ENCODE results near the gene AAMP. TPM values are rescaled to one million over a fixed set of nuclear protein-coding genes. Genes with fewer than 3 reads are reported as not detected.

AAMP gene
- total and polyA plus RNA-seq, 3 donors from 2014 or later = 112 to 177 (median 154) TPM

- Histone ChIP-seq H3K9me3 (no peaks in the 10 kb centered on the region), H3K27me3 (no peaks in the 10 kb centered on the region), H3K4me3 (no peak overlapping the region), H3K27ac (no peak overlapping the region), H3K4me1 (peaks cover 20% of the 10 kb centered on the region), H3K36me3 (ENCODE audit: low read depth, missing control alignments) (no peaks in the 10 kb centered on the region)
- no peak for TF ChIP-seq POLR2A (IDR thresholded peaks at IDR 0.05)
- TF ChIP-seq CTCF (IDR thresholded peaks at IDR 0.05) = no peak
- 80 to 82% methylated on average over 6 of the region's 6 CpGs for WGBS, 2 donors
- intact Hi-C loops (cut with DNase I; ENCODE audit: low total_unique reads) = no loop called here
- no peak for DNase-seq
These were observed 14.5 kb downstream of the AAMP start for GRCh38 chr2:218255446-218255845.

GRCh38 chr2:218253232-218253625, 16.7 kb downstream of the AAMP start:
- Histone ChIP-seq H3K36me3 (ENCODE audit: low read depth, missing control alignments) (peaks cover 3% of the 10 kb centered on the region), H3K27ac (peak overlapping the region in 1 of 2 donors; percentile 36), H3K4me3 (no peak overlapping the region), H3K4me1 (no peaks in the 10 kb centered on the region), H3K9me3 (no peaks in the 10 kb centered on the region), H3K27me3 (no peaks in the 10 kb centered on the region)
- TF ChIP-seq POLR2A (IDR thresholded peaks at IDR 0.05) (no peak), CTCF (IDR thresholded peaks at IDR 0.05) (no peak)
- intact Hi-C loops (cut with DNase I; ENCODE audit: low total_unique reads) = no loop called here
- no peak for DNase-seq
- WGBS, 2 donors = 63 to 73% methylated on average over 5 of the region's 5 CpGs

GRCh38 chr2:218252509-218253231, 17.3 kb downstream of the AAMP start:
- Histone ChIP-seq H3K4me3 (no peak overlapping the region), H3K36me3 (ENCODE audit: low read depth, missing control alignments) (peaks cover 3% of the 10 kb centered on the region), H3K9me3 (no peaks in the 10 kb centered on the region), H3K27me3 (no peaks in the 10 kb centered on the region), H3K4me1 (no peaks in the 10 kb centered on the region), H3K27ac (peak overlapping the region in 1 of 2 donors; percentile 36)
- intact Hi-C loops (cut with DNase I; ENCODE audit: low total_unique reads) = no loop called here
- no peak for DNase-seq
- TF ChIP-seq CTCF (IDR thresholded peaks at IDR 0.05) = no peak
- TF ChIP-seq POLR2A (IDR thresholded peaks at IDR 0.05) = no peak
- WGBS, 2 donors = 45 to 49% methylated on average over 6 to 7 of the region's 7 CpGs

- Histone ChIP-seq H3K27ac (no peak overlapping the region), H3K27me3 (no peaks in the 10 kb centered on the region), H3K9me3 (no peaks in the 10 kb centered on the region), H3K4me1 (no peaks in the 10 kb centered on the region), H3K4me3 (no peak overlapping the region), H3K36me3 (ENCODE audit: low read depth, missing control alignments) (peaks cover 3% of the 10 kb centered on the region)
- WGBS, 2 donors = 89 to 94% methylated on average over 13 of the region's 13 CpGs
- no peak for DNase-seq
- intact Hi-C loops (cut with DNase I; ENCODE audit: low total_unique reads) = no loop called here
- TF ChIP-seq CTCF (IDR thresholded peaks at IDR 0.05) (no peak), POLR2A (IDR thresholded peaks at IDR 0.05) (no peak)
These were observed 20.2 kb downstream of the AAMP start for GRCh38 chr2:218249691-218250090.

- H3K4me1 ChIP-seq = no peaks in the 10 kb centered on the region
- H3K27ac ChIP-seq = no peak overlapping the region
- no peak for TF ChIP-seq CTCF (IDR thresholded peaks at IDR 0.05)
- no peak for TF ChIP-seq POLR2A (IDR thresholded peaks at IDR 0.05)
- intact Hi-C loops (cut with DNase I; ENCODE audit: low total_unique reads) = no loop called here
- no peak for DNase-seq
- no peak overlapping the region for H3K4me3 ChIP-seq
- WGBS, 2 donors = 78 to 82% methylated on average over 5 of the region's 5 CpGs
- peaks cover 3% of the 10 kb centered on the region for H3K36me3 ChIP-seq (ENCODE audit: low read depth, missing control alignments)
- H3K27me3 ChIP-seq = no peaks in the 10 kb centered on the region
- no peaks in the 10 kb centered on the region for H3K9me3 ChIP-seq
These were observed 24.7 kb downstream of the AAMP start for GRCh38 chr2:218245214-218245613.

Data from testis (tissue), 3 donors.